GM19043 (cell line): ENCODE measurements around the gene GPR156.

ENCODE experiments used
- ATAC-seq: cut with Tn5 transposase; IDR thresholded peaks from one replicate; pipeline ENCODE4 v1.9.1; 2021; ENCODE audit warnings: low read depth; ENCODE audit not compliant: unreplicated experiment

GPR156 gene

GRCh38 chr3:120198305-120198878, 86.6 kb downstream of the GPR156 start:
- ATAC-seq = no peak

DNA sequence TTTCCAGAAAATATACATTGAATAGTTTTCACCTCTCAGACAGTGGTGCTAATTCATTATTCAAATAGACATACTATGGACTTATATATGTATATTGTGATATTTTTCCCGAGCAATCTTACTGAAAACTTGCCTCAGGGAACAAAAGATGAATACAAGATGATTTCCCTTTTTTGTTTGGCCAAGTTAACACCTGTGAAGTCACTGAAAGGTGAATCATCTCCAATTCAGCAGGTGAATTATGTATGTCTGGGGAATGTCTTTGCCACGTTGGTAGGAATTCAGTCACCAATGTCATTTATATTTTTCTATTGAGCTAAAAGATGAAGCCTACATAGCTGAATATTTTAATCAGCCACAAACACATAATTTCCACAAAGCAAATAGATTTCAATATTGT, 88.2 kb downstream of the GPR156 start:
- ATAC-seq = no peak

- no peak for ATAC-seq
Observed at GRCh38 chr3:120196333-120196732, 88.7 kb downstream of the GPR156 start.

DNA sequence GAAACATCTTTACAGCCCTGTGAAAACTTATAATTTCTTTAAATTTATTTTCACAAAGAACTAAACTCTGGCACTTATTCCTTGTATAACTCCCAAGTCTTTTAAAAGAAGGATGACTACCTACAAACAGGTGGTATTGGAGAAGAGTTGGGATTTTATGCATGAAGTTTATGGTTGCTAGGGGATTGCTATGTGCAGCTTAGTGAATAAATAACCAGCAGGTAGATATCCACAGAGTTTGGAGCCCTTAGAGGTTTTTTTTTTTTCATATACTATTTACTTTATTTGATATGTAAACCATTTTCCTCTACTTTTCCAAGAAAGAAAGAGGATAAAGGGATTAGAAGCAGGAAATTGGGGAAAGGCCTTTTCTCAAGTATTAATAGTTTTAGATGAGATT, 91.5 kb downstream of the GPR156 start:
- ATAC-seq = no peak

- no peak for ATAC-seq
Observed at GRCh38 chr3:120192579-120192978, 92.4 kb downstream of the GPR156 start.

- ATAC-seq = no peak
Observed at GRCh38 chr3:120192159-120192558, 92.9 kb downstream of the GPR156 start.

GRCh38 chr3:120182613-120183511, 102.2 kb downstream of the GPR156 start:
- no peak for ATAC-seq

DNA sequence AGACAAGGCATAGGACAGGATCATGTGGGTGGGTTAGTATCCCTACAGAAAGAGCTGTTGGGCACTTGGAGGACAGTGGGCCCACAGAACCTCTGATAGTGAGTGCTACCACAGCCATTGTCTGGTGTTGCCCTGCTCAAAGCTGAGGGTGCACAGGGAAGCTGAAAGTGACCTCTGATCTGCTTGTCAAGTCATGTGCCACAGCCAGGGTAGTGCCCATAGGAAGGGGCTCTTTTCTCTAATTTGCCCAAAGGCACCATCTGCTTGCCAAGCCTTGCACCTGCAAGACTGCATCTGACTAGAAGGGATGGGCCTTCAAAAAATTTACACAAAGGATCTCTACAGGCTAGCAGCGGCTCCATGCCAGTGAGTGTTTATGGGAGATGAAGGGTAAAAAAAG, 103.4 kb downstream of the GPR156 start:
- no peak for ATAC-seq

DNA sequence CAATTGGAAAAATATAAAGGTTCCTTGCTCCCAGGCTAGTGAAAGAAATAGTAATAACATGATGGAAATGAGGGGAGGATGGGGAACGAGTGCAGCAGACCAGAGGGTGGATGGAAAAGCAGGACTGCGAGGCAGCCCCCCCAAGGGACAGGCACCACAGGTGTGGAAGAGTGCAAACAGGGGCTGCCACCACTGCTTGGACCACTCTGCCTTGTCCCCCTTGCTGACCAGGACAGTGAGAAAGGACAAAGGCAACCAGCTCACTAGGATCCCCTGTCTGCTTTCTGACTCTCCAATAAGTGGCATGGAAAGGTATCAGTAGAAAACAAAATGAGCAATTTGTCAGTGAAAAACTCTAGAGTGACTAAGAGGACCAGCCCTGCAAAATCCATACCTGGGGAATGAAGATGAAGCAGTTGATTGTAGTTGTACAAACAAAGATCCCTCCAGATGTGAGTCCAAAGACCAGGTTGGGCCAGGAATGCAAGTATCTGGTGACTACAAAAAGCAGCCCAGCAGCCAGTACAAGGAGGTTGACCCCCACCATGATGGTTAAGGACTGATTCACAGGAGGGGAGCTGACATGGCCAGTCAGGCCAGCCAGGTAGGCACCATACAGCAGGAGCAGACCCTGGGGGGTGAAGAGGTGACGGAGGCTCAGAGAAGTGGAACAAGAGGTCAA, 104.2 kb downstream of the GPR156 start:
- no peak for ATAC-seq

- no peak for ATAC-seq
Observed at GRCh38 chr3:120177707-120178306, 107.2 kb downstream of the GPR156 start.

- ATAC-seq = no peak
Observed at GRCh38 chr3:120177151-120177550, 107.9 kb downstream of the GPR156 start.

- no peak for ATAC-seq
Observed at GRCh38 chr3:120174811-120175539, 110.0 kb downstream of the GPR156 start.

DNA sequence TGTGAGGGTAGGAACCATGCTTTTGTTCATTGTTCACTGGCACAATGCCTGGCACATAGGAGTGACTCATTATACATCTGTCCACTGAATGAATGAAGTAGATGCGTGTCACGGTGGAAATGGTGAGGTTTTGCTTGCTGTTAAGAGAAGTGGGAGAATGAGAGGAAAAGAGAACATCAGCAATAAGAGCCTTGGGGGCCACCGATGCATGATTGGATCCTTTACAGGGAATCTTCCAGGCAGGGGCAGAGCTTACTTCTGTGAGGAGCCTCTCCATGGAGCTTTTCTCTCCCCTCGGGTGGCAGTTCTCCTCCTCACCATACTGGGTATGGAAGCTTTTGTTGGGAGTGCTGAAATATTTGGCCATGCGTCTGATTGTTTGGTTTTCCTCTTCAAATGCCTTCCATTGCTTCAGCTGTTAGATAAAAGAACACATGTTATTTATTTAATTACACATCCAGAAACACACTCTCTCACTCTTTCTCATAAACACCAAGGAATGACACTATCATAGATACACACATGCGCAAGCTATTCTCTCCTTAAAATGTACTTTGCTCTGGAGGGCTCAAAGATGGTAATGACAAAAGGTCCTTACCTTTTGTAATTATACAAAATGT, 111.9 kb downstream of the GPR156 start:
- ATAC-seq = no peak

DNA sequence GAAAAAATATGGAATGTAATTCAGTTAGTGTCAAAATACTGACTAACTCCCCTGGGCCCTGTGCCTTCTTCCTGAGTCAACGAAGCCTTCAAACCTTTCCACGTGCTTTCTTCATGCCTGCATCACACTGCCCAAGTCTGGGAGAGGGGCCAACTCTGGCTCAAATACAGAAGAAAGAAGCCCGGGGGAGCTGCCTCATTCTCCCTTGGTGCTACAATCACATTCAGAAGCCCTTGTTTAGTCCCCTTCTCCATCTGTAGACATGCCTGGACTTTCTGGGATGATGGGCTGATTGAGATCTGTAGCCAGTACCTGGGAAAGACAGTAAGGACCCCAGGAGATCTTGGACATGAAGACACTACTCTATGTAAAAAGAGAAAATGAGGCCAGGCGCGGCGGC, 113.0 kb downstream of the GPR156 start:
- ATAC-seq = no peak

DNA sequence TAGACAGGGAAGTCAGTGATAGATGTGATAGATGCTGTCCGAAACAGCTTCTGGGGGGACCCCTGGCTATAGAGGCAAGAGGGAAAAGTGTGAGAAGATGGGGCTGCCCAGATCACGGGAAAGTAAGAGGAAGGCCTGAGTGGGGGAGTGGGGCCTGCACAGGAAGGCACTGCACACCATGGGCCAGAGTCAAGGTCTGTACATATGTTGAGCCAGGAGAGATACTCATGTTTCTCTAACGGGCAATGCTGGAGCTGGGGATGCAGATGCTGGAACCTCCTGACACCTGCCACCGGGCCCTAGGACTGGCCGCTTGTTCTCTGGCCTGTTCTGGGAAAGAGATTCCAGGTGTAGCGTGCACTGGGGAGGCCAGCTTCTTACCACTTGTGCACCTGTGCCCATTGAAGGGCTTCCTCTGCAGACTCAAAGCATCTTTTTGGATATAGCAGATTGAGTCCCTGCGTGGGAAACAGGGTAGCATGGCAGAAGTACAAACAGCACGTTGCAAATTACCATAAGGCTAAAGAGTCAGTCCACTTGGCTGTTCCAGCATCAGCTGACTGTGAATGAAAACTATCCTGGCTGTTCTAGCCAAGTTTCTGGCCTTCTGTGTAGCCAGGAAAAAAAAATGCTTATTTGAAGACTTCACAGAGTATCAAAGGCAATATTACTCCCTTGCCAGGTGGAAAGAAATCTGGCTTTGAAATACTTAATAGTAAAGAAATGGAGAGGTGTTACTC, 113.7 kb downstream of the GPR156 start:
- no peak for ATAC-seq

GRCh38 chr3:120170223-120170622, 114.8 kb downstream of the GPR156 start:
- ATAC-seq = no peak

- no peak for ATAC-seq
Observed at GRCh38 chr3:120169407-120169806, 115.6 kb downstream of the GPR156 start.

DNA sequence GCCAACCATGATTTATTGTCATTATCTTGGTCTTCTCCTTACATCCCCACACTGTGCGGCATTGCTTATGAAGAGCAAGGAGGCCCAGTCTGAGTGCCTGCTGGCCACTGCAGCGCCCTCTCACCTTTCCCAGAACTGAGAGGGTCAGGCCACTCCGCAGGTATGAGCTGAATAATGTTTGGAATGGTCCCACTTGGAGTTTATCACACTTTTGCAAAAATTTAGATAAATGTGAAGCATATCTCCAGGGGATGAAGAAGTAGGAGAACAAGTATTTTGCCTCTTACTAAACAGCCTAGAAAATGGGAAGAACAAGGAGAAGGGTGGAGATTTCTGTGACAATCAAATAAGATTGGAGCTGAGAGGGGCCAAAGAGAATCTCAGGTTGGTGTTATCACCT, 116.4 kb downstream of the GPR156 start:
- no peak for ATAC-seq

DNA sequence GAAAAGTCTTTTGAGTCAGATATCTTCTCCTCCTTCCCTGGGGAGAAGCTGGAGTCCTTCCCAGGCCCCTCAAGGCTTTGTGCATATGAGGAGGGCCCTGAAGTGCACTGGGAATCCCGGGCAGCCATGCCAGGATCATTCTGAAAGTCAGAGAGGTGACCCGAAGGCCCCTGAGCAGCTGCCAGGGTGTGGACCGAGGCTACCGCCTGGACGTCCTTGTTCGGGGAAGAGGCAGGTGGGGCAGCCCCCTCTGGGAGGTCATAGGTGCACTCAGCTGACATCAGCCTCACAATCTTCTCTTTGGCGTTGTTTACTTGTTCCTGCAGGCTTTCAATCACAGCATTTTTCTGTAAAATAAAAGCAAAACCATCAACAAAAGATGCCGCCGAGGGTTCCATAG, 117.0 kb downstream of the GPR156 start:
- ATAC-seq = no peak
